Peyer's patch (tissue), 4 donors: ENCODE data around the gene TAS2R31.

Experiments
- POLR2A ChIP-seq, 2 donors: fragments of 450-650 bp; IDR thresholded peaks; one replicate each; pipeline ENCODE4 v1.5.1; 2017; ENCODE audit warnings: antibody characterized with exemption in 2 of 2, mild to moderate bottlenecking in 2 of 2, moderate library complexity in 2 of 2
- TF ChIP-seq, protein P1 (sequence below), 6 experiments: fragments of 450-650 bp in 4 of 6; fragments of 200-600 bp in 2 of 6; sonication (generic) in 1 of 6; IDR thresholded peaks; one replicate each; pipeline ENCODE4 v1.5.1; 2017 to 2019; ENCODE audit warnings: antibody characterized with exemption in 6 of 6, mild to moderate bottlenecking in 3 of 6, moderate library complexity in 1 of 6

- TF ChIP-seq, protein P1, sequence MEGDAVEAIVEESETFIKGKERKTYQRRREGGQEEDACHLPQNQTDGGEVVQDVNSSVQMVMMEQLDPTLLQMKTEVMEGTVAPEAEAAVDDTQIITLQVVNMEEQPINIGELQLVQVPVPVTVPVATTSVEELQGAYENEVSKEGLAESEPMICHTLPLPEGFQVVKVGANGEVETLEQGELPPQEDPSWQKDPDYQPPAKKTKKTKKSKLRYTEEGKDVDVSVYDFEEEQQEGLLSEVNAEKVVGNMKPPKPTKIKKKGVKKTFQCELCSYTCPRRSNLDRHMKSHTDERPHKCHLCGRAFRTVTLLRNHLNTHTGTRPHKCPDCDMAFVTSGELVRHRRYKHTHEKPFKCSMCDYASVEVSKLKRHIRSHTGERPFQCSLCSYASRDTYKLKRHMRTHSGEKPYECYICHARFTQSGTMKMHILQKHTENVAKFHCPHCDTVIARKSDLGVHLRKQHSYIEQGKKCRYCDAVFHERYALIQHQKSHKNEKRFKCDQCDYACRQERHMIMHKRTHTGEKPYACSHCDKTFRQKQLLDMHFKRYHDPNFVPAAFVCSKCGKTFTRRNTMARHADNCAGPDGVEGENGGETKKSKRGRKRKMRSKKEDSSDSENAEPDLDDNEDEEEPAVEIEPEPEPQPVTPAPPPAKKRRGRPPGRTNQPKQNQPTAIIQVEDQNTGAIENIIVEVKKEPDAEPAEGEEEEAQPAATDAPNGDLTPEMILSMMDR (IDR thresholded peaks at IDR 0.05): no peak
- no peak for TF ChIP-seq POLR2A (IDR thresholded peaks at IDR 0.05)
These were observed 44.4 kb upstream of the TAS2R31 start for GRCh38 chr12:11075642-11076041.
